ENCODE results near the gene IGSF3. TPM values are rescaled to one million over a fixed set of nuclear protein-coding genes. Genes with fewer than 3 reads are reported as not detected.

The IGSF3 gene
- total and polyA plus RNA-seq, 2 of the 8 experiments (the other 6 are each of a cell fraction or from before 2014, with no cell fraction given) = 30.0 to 32.2 TPM

DNA sequence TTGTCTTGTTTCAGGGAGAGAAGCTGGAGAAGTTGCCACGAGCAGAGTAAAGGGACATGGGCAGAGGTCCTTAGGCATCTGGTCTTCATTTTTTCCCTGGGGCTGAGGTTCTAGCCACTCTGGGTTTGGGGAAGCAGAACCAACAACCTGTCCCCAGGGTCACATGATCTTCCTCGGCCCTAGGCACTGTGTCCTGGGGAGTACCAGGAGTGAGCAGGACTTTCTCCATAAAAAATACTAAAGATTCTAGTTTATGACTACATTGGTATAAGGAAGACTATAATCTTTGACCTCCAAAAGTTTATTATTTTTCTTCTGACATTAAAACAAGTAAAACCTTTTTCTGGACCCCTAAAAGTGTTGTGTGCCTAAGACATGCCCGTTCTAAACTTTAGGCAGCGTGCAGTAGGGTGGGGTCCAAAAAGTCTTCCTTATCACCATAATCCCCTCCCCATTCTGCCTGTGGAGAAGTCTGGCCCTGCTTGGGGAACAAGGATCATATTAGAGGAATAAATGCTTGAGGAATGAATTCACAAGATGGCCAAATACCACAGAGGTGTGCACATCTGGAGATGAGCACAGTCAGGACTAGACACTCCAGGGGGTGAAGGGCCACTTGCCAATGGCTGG, 19.3 kb upstream of the IGSF3 start (continued):
- TF ChIP-seq RNF2 (IDR thresholded peaks at IDR 0.05; ENCODE audit: borderline replicate concordance, low read depth, low read length, missing control alignments, poor library complexity, severe bottlenecking) (no peak), SP1 (IDR thresholded peaks at IDR 0.05; ENCODE audit: low read depth, low read length) (no peak), CHD7 (IDR thresholded peaks at IDR 0.05; ENCODE audit: insufficient replicate concordance, low read length) (no peak), JUND (IDR thresholded peaks at IDR 0.05; ENCODE audit: low read length) (no peak), SIRT6 (IDR thresholded peaks at IDR 0.05; ENCODE audit: low read length) (no peak), SAP30 (IDR thresholded peaks at IDR 0.05; ENCODE audit: insufficient read depth, insufficient replicate concordance, low read length) (no peak), TCF12 (IDR thresholded peaks at IDR 0.05; ENCODE audit: low read depth, low read length) (no peak)

Measured in H1 (cell line).